ENCODE measurements around the gene ARHGAP44. TPM values are rescaled to one million over a fixed set of nuclear protein-coding genes. Genes with fewer than 3 reads are reported as not detected.

Gene ARHGAP44
- total RNA-seq, 4 donors from 2014 or later, result 11.2 to 19.7 (median 14.9) TPM

- Histone ChIP-seq H3K27me3 (no peaks in the 10 kb centered on the region), H3K9me3 (no peaks in the 10 kb centered on the region), H3K4me1 (no peaks in the 10 kb centered on the region), H3K4me3 (no peak overlapping the region), H3K27ac (no peak overlapping the region), H3K36me3 (peaks cover 0 to 100% (median 0%) of the 10 kb centered on the region in 3 donors)
- TF ChIP-seq POLR2A (IDR thresholded peaks at IDR 0.05), result no peak
- no peak for DNase-seq
Observed at GRCh38 chr17:12996357-12996756, 207.1 kb downstream of the ARHGAP44 start.

GRCh38 chr17:12996941-12997340 is 207.6 kb downstream of the ARHGAP44 start:
- no peak for DNase-seq
- Histone ChIP-seq H3K36me3 (peaks cover 0 to 100% (median 0%) of the 10 kb centered on the region in 3 donors), H3K4me1 (no peaks in the 10 kb centered on the region)

GRCh38 chr17:12998461-12998860 is 209.2 kb downstream of the ARHGAP44 start:
- Histone ChIP-seq H3K27me3 (no peaks in the 10 kb centered on the region), H3K9me3 (no peaks in the 10 kb centered on the region), H3K4me3 (no peak overlapping the region), H3K36me3 (peaks cover 0 to 99% (median 0%) of the 10 kb centered on the region in 3 donors), H3K27ac (no peak overlapping the region), H3K4me1 (no peaks in the 10 kb centered on the region)
- TF ChIP-seq POLR2A (IDR thresholded peaks at IDR 0.05) (no peak), CTCF (IDR thresholded peaks at IDR 0.05) (no peak)
- DNase-seq, result no peak

More at GRCh38 chr17:12996941-12997340, 207.6 kb downstream of the ARHGAP44 start:
- H3K4me3 ChIP-seq, result no peak overlapping the region
- H3K27ac ChIP-seq, result no peak overlapping the region
- no peaks in the 10 kb centered on the region for H3K27me3 ChIP-seq
- TF ChIP-seq CTCF (IDR thresholded peaks at IDR 0.05) (no peak), POLR2A (IDR thresholded peaks at IDR 0.05) (no peak)
- H3K9me3 ChIP-seq, result no peaks in the 10 kb centered on the region

- DNase-seq, result peak in 1 of 3 donors; percentile 18
- TF ChIP-seq POLR2A (IDR thresholded peaks at IDR 0.05) (no peak), CTCF (IDR thresholded peaks at IDR 0.05) (no peak)
- H3K27me3 ChIP-seq, result no peaks in the 10 kb centered on the region
- peaks cover 0 to 98% (median 0%) of the 10 kb centered on the region in 3 donors for H3K36me3 ChIP-seq
- H3K27ac ChIP-seq, result no peak overlapping the region
- H3K4me3 ChIP-seq, result no peak overlapping the region
- H3K9me3 ChIP-seq, result no peaks in the 10 kb centered on the region
- no peaks in the 10 kb centered on the region for H3K4me1 ChIP-seq
Observed at GRCh38 chr17:12998874-12999273, 209.6 kb downstream of the ARHGAP44 start.

GRCh38 chr17:13000561-13000960 is 211.3 kb downstream of the ARHGAP44 start:
- H3K36me3 ChIP-seq, result peaks cover 0 to 98% (median 0%) of the 10 kb centered on the region in 3 donors
- no peaks in the 10 kb centered on the region for H3K27me3 ChIP-seq
- no peak overlapping the region for H3K27ac ChIP-seq
- TF ChIP-seq POLR2A (IDR thresholded peaks at IDR 0.05) (no peak), CTCF (IDR thresholded peaks at IDR 0.05) (no peak)
- DNase-seq, result peak in 1 of 3 donors; percentile 15
- H3K9me3 ChIP-seq, result no peaks in the 10 kb centered on the region
- H3K4me3 ChIP-seq, result no peak overlapping the region
- H3K4me1 ChIP-seq, result no peaks in the 10 kb centered on the region

- DNase-seq, result no peak
- no peak overlapping the region for H3K27ac ChIP-seq
- peaks cover 0 to 98% (median 0%) of the 10 kb centered on the region in 3 donors for H3K36me3 ChIP-seq
- H3K9me3 ChIP-seq, result no peaks in the 10 kb centered on the region
- no peak overlapping the region for H3K4me3 ChIP-seq
- no peaks in the 10 kb centered on the region for H3K27me3 ChIP-seq
- TF ChIP-seq POLR2A (IDR thresholded peaks at IDR 0.05) (no peak), CTCF (IDR thresholded peaks at IDR 0.05) (no peak)
- H3K4me1 ChIP-seq, result no peaks in the 10 kb centered on the region
Observed at GRCh38 chr17:13001991-13002615, 212.8 kb downstream of the ARHGAP44 start.
